Measurements from ENCODE around the gene CBR4.

CBR4 gene

DNA sequence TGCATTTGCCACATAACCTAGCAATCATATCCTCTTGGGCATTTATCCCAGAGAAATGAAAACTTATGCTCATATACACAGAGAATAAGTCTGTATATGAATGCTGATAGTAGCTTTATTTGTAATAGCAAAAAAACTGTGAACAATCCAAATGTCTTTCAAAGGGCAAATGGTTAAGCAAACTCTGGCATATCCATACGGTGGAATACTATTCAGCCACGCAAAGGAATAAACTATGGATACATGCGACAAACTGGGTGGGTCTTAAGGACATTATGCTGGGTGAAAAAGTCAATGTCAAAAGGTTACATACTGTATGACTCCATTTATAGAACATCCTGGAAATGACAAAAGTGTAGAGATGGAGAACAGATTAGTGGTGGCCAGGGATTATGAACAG, 17.6 kb upstream of the CBR4 start:
- Mint-ChIP-seq H3K36me3 (ENCODE audit: insufficient read depth) (no peaks in the 10 kb centered on the region), H3K27ac (ENCODE audit: low read depth) (no peak overlapping the region), H3K4me3 (no peak overlapping the region), H3K4me1 (no peaks in the 10 kb centered on the region), H3K9me3 (no peaks in the 10 kb centered on the region), H3K27me3 (no peaks in the 10 kb centered on the region)
- ATAC-seq (replicated peaks; ENCODE audit: extremely low read depth, poor library complexity, severe bottlenecking) (no peak), DNase-seq (ENCODE audit: low spot score in 2 of 2) (no peak)

DNA sequence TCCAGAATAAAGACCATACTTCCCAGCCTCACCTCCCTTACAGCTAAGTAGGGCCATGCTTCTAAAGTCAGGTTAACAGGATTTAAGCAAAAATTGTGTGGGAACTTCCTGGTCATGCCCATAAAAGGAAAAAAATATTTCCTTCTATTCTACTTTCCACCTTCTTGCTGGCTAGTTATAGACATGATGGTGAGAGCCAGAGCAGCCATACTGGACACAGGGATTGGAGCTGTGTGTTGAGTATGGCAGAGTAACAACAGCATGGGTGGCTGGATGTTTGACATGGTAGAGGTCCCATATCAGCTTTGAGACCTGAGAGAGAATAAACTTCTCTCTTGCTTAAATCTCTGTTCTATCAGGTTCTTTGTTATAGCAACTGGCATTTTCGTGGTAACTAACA, 15.1 kb upstream of the CBR4 start:
- Mint-ChIP-seq H3K4me1 (no peaks in the 10 kb centered on the region), H3K4me3 (no peak overlapping the region), H3K27ac (ENCODE audit: low read depth) (no peak overlapping the region), H3K36me3 (ENCODE audit: insufficient read depth) (no peaks in the 10 kb centered on the region), H3K9me3 (no peaks in the 10 kb centered on the region), H3K27me3 (no peaks in the 10 kb centered on the region)
- no peak for DNase-seq (ENCODE audit: low spot score in 2 of 2)
- ATAC-seq (replicated peaks; ENCODE audit: extremely low read depth, poor library complexity, severe bottlenecking): no peak

DNA sequence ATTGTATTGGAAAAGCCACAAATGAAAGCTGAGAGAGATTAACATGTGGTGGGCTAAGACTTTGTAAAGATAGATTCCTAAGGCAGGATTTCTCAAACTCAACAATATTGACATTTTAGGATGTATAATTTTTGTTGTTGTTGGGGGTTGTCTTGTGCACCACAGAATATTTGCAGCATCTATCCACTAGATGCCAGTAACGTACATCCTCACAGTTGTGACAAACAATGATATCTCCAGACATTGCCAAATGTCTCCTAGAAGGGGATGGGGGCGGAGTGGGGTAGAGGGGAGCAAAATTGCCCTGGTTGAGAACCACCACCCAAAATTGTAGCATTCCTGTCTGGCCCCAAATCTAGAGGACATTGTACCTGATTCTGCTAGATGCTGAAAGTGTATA, 14.7 kb upstream of the CBR4 start:
- H3K36me3 Mint-ChIP-seq (ENCODE audit: insufficient read depth): no peaks in the 10 kb centered on the region
- no peaks in the 10 kb centered on the region for H3K27me3 Mint-ChIP-seq
- no peaks in the 10 kb centered on the region for H3K4me1 Mint-ChIP-seq
- H3K4me3 Mint-ChIP-seq: no peak overlapping the region
- DNase-seq (ENCODE audit: low spot score in 2 of 2) (no peak), ATAC-seq (replicated peaks; ENCODE audit: extremely low read depth, poor library complexity, severe bottlenecking) (no peak)
- H3K27ac Mint-ChIP-seq (ENCODE audit: low read depth): no peak overlapping the region
- no peaks in the 10 kb centered on the region for H3K9me3 Mint-ChIP-seq

DNA sequence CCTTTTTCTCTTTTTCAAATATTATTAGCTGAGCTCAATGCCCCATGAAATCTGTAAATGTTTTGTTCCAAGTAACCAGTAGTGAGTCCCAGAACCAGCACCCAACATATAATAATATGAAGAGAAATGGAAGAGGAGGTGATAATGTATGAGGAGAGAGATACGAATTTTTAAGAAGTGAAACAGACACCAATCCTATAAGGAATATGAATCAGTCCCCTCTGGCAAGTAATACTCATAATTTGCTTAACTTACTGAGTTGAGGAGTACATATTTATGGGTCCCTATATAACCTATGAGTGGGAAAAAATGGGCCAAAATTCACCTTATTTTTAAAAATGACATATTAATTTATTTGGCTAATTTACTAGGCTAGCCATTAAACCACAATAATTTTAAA, 8.4 kb upstream of the CBR4 start:
- H3K9me3 Mint-ChIP-seq: no peaks in the 10 kb centered on the region
- peaks cover 13% of the 10 kb centered on the region for H3K36me3 Mint-ChIP-seq (ENCODE audit: insufficient read depth)

DNA sequence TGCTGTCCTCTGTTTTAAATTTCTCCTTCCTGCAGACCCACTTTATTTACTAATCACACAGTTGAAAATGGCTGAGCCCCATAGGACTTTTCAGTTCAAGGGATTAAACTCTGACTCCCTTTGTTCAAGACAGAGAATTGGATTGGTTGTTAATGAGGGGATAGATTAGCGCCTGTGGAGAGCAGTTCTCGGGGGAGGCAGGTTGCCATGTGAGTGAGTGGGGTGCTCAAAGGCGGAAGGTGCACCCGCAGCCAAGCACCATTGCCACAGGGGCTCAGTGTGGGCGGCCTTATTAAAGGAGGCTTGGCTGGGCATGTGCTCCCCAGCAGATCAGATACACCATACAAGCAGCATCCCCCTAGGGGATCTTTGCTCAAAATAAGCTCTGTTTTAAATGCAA, 7.9 kb upstream of the CBR4 start:
- Mint-ChIP-seq H3K4me3 (no peak overlapping the region), H3K9me3 (no peaks in the 10 kb centered on the region), H3K27ac (ENCODE audit: low read depth) (peak overlapping the region; percentile 12), H3K27me3 (peaks cover 10% of the 10 kb centered on the region), H3K4me1 (peaks cover 38% of the 10 kb centered on the region), H3K36me3 (ENCODE audit: insufficient read depth) (peaks cover 13% of the 10 kb centered on the region)
- DNase-seq (ENCODE audit: low spot score in 2 of 2) (no peak), ATAC-seq (replicated peaks; ENCODE audit: extremely low read depth, poor library complexity, severe bottlenecking) (no peak)

More for the DNA sequence above, 8.4 kb upstream of the CBR4 start:
- H3K27ac Mint-ChIP-seq (ENCODE audit: low read depth): peak overlapping the region; percentile 62
- peaks cover 38% of the 10 kb centered on the region for H3K4me1 Mint-ChIP-seq
- H3K4me3 Mint-ChIP-seq: no peak overlapping the region
- DNase-seq (ENCODE audit: low spot score in 2 of 2) (no peak), ATAC-seq (replicated peaks; ENCODE audit: extremely low read depth, poor library complexity, severe bottlenecking) (no peak)
- peaks cover 10% of the 10 kb centered on the region for H3K27me3 Mint-ChIP-seq

DNA sequence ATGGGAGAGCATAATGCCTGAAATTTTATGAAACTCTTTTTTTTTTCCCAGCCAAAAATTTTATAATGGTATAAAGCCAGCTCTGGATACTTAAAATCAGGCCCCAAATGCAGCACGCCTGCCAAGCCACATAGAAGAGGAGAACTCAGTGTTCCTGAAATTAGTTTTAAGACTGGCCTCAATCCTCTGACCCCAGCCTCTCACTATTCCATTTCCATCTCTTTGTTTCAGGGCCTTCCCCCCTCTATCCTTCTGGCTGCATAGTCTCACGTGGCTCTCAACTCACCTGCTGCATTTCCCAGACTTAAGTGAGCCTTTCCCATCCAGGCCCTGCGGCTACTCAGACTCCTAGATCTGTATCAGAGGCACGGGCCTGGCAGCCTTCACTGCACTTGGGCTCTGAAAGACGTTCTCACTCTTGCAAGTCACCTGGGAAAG, 5.2 kb upstream of the CBR4 start:
- peaks cover 47% of the 10 kb centered on the region for H3K4me1 Mint-ChIP-seq
- H3K9me3 Mint-ChIP-seq: no peaks in the 10 kb centered on the region
- no peak overlapping the region for H3K4me3 Mint-ChIP-seq
- peaks cover 10% of the 10 kb centered on the region for H3K27me3 Mint-ChIP-seq
- H3K36me3 Mint-ChIP-seq (ENCODE audit: insufficient read depth): peaks cover 20% of the 10 kb centered on the region
- ATAC-seq (replicated peaks; ENCODE audit: extremely low read depth, poor library complexity, severe bottlenecking) (no peak), DNase-seq (ENCODE audit: low spot score in 2 of 2) (no peak)
- peak overlapping the region; percentile 99 for H3K27ac Mint-ChIP-seq (ENCODE audit: low read depth)

DNA sequence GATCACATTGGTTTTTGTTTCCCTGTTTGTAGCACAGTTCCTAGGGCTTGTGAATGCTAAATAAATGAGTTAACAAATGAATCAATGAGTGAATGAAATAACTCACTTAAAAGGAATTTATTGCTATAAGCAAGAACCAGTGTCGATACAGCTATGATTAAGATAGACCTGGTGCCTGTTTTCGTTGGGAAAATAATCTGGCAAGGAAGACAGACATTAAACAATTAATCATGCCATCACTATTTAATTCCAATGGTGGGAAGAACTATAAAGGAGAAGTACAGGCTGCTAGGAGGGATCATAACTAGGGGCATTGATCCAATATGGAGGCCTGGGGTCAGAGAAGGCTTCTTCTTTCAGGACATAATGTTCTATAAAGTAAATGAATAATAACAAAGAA, 4.5 kb upstream of the CBR4 start:
- H3K27ac Mint-ChIP-seq (ENCODE audit: low read depth): peak overlapping the region; percentile 99
- no peak overlapping the region for H3K4me3 Mint-ChIP-seq
- peaks cover 10% of the 10 kb centered on the region for H3K27me3 Mint-ChIP-seq
- peaks cover 26% of the 10 kb centered on the region for H3K36me3 Mint-ChIP-seq (ENCODE audit: insufficient read depth)
- ATAC-seq (replicated peaks; ENCODE audit: extremely low read depth, poor library complexity, severe bottlenecking) (no peak), DNase-seq (ENCODE audit: low spot score in 2 of 2) (no peak)
- peaks cover 52% of the 10 kb centered on the region for H3K4me1 Mint-ChIP-seq
- no peaks in the 10 kb centered on the region for H3K9me3 Mint-ChIP-seq

DNA sequence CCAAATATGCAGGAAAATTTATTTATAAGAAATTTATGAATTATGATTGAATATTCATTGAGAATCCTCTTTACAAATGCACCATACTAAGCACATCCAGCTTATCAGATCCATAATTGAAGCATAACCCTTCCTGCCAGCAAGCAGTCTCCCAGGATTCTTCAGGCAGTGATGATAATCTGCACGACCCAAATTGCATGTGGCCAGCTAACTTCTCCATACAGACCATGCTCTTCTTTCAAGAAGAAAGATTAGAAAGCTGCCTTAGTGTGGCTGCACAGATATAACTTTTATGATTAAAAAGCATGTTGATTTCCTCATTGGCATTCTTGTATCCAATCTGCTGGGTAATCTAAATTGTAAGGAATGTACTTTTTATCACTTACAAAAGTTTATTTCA, 3.3 kb upstream of the CBR4 start:
- Mint-ChIP-seq H3K4me3 (no peak overlapping the region), H3K27me3 (peaks cover 10% of the 10 kb centered on the region), H3K9me3 (no peaks in the 10 kb centered on the region), H3K4me1 (peaks cover 64% of the 10 kb centered on the region), H3K27ac (ENCODE audit: low read depth) (no peak overlapping the region), H3K36me3 (ENCODE audit: insufficient read depth) (peaks cover 27% of the 10 kb centered on the region)
- ATAC-seq (replicated peaks; ENCODE audit: extremely low read depth, poor library complexity, severe bottlenecking): no peak
- DNase-seq (ENCODE audit: low spot score in 2 of 2): no peak

DNA sequence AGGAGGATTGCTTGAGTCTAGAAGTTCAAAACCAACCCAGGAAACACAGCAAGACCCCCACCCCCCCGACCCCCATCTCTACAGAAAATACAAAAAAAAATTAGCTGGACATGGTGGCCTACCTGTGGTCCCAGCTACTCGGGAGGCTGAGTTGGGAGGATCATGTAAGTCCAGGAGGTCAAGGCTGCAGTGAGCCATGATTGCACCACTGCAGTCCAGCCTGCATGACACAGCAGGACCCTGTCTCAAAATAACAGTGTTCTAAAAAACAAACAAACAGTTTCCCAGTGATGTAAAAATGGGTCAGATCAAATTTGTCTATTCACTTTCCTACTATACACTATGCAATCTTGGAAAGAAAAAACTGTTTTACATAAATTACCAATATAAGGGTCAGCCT, 2.0 kb upstream of the CBR4 start:
- Mint-ChIP-seq H3K9me3 (no peaks in the 10 kb centered on the region), H3K27me3 (peaks cover 10% of the 10 kb centered on the region), H3K27ac (ENCODE audit: low read depth) (no peak overlapping the region), H3K36me3 (ENCODE audit: insufficient read depth) (peaks cover 27% of the 10 kb centered on the region), H3K4me3 (no peak overlapping the region), H3K4me1 (peaks cover 58% of the 10 kb centered on the region)
- DNase-seq (ENCODE audit: low spot score in 2 of 2) (no peak), ATAC-seq (replicated peaks; ENCODE audit: extremely low read depth, poor library complexity, severe bottlenecking) (no peak)

DNA sequence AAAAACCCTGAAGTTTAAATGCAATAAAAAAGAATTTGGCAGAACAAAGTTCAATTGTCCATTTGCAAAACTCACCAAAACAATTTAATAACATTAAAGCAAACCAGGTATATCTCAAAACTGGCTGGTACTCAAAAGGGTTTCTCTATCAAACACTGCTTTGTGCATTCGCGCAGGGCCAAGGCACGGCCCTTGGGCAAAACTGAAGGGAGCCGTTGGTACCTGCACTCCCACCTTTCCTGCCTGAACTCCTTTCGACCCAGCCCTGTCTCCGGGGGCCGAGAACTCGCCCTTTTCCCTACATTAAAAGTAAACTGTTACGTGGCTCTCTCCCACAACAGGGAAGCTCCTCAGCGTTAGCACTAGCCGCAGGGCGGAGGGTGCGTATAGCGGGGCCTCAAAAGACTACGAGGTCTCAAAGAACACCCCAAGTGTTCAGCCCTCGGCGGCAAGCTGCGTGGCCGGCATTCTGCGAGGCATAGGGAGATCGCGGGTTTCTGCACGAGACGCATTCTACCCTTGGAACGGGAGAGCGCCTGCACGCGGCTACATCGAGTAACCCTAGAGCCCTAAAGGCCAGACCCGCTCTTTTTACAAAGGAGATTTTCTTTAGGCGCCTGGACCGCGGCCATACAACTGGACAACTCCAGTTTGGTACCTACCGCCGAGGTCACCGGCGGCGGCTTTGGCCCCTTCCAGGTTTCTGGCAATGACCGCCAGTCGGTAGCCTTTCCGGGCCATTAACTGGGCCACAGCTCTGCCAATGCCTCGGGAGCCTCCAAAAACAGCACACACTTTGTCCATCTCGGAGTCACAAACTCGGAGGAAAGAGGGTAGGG, 550 bp downstream of the CBR4 start:
- H3K36me3 Mint-ChIP-seq (ENCODE audit: insufficient read depth): peaks cover 19% of the 10 kb centered on the region
- ATAC-seq (replicated peaks; ENCODE audit: extremely low read depth, poor library complexity, severe bottlenecking): peak; percentile 63
- H3K27me3 Mint-ChIP-seq: no peaks in the 10 kb centered on the region
- no peaks in the 10 kb centered on the region for H3K9me3 Mint-ChIP-seq
- peak overlapping the region; percentile 94 for H3K27ac Mint-ChIP-seq (ENCODE audit: low read depth)
- peak; percentile 47 to 54 for DNase-seq (ENCODE audit: low spot score in 2 of 2)
- peak overlapping the region; percentile 94 for H3K4me3 Mint-ChIP-seq
- H3K4me1 Mint-ChIP-seq: peaks cover 39% of the 10 kb centered on the region

DNA sequence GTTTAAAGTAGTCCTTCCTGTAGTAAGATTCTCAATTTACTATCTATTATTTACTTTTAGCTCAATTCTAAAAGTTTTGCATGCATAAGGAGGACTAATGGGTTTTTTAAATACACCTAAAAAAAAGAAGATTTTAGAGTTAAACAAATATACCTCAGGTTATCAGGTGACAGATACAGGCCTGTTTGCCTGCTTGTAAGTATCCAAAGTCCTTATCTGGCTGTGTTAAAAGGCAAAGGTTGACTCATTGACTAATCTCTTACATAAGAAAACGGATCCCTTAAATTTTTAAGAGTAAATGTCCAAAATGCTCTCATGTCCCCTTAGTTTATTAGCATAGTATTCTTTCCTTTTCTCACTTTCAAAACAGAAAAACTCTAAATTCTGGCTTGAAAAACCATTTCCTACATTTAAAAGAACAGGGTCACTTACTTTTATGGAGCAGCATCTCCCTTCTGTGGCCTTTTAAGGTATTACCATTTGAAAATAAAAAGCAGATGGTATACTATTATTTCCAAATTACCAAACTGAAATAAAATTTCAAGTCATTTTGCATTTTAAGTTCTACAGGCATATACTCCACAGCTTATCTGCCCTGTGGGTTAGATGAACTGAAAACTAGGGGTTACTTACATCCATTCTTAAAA, 4.5 kb downstream of the CBR4 start:
- Mint-ChIP-seq H3K27me3 (no peaks in the 10 kb centered on the region), H3K36me3 (ENCODE audit: insufficient read depth) (peaks cover 39% of the 10 kb centered on the region), H3K4me1 (peaks cover 41% of the 10 kb centered on the region)

DNA sequence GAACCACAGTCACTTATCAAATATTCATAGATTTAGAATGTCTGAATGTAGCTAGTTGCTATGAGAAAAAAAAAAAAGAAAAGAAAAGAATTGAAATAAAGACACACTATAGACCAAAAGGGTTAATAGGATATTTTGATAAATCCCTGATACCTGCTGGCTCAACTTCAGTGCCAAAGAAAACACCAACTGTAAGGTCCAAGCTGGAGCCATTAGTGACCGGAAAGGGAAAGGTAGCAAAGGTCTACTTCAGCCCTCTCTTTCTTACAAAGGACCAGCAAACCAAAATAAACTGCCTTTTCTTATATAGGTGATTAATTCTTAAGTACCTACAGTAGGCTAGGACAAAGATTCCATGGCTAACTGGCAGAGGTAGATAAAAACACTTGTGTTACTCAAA, 9.7 kb downstream of the CBR4 start:
- Mint-ChIP-seq H3K9me3 (no peaks in the 10 kb centered on the region), H3K4me1 (peaks cover 20% of the 10 kb centered on the region), H3K4me3 (no peak overlapping the region), H3K27ac (ENCODE audit: low read depth) (no peak overlapping the region), H3K27me3 (no peaks in the 10 kb centered on the region), H3K36me3 (ENCODE audit: insufficient read depth) (peaks cover 33% of the 10 kb centered on the region)
- ATAC-seq (replicated peaks; ENCODE audit: extremely low read depth, poor library complexity, severe bottlenecking) (no peak), DNase-seq (ENCODE audit: low spot score in 2 of 2) (no peak)

More for the DNA sequence above, 4.5 kb downstream of the CBR4 start:
- Mint-ChIP-seq H3K4me3 (no peak overlapping the region), H3K9me3 (no peaks in the 10 kb centered on the region), H3K27ac (ENCODE audit: low read depth) (no peak overlapping the region)
- no peak for ATAC-seq (replicated peaks; ENCODE audit: extremely low read depth, poor library complexity, severe bottlenecking)
- no peak for DNase-seq (ENCODE audit: low spot score in 2 of 2)

DNA sequence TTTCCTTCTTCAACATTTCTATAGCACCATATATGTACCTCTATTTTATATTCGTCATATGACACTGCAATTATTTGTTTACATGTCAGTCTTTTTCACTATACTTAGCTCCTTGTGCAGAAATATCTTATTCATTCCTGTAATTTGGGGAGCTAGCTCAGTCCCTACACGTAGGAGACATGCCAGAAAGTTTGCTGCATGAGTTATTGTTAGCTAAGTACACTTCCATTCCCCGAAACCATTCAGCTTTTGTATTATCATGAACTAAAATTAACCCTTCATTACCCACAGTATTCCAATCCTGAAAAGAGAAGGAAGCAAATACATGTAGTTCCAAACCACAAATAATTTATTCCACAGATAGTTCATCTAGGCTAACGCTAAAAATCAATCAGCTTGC, 10.2 kb downstream of the CBR4 start:
- DNase-seq (ENCODE audit: low spot score in 2 of 2): no peak
- Mint-ChIP-seq H3K27me3 (no peaks in the 10 kb centered on the region), H3K4me3 (no peak overlapping the region), H3K9me3 (no peaks in the 10 kb centered on the region), H3K4me1 (peaks cover 20% of the 10 kb centered on the region), H3K36me3 (ENCODE audit: insufficient read depth) (peaks cover 35% of the 10 kb centered on the region), H3K27ac (ENCODE audit: low read depth) (peak overlapping the region; percentile 56)
- no peak for ATAC-seq (replicated peaks; ENCODE audit: extremely low read depth, poor library complexity, severe bottlenecking)
